HG02870 (cell line): ENCODE measurements around the gene STK36.
"Not testable (repeated sequence)": the region's sequence is repeated elsewhere in the genome, so short reads cannot be mapped to it uniquely, and the experiment has no call there.

ENCODE experiments used
- ATAC-seq: cut with Tn5 transposase; IDR thresholded peaks from one replicate; pipeline ENCODE4 v1.9.1; 2021; ENCODE audit warnings: mild to moderate bottlenecking, moderate library complexity; ENCODE audit not compliant: unreplicated experiment

The STK36 gene

GRCh38 chr2:218662827-218663226, 9.1 kb upstream of the STK36 start:
- no peak for ATAC-seq

GRCh38 chr2:218663901-218664300, 8.0 kb upstream of the STK36 start:
- ATAC-seq = no peak

GRCh38 chr2:218664653-218665052, 7.2 kb upstream of the STK36 start:
- no peak for ATAC-seq

GRCh38 chr2:218671097-218671653, 711 bp upstream of the STK36 start:
- ATAC-seq = no peak

GRCh38 chr2:218679119-218679518, 7.2 kb downstream of the STK36 start:
- ATAC-seq = no peak

GRCh38 chr2:218680061-218680460, 8.2 kb downstream of the STK36 start:
- ATAC-seq = no peak

- not testable (repeated sequence) for ATAC-seq
Observed at GRCh38 chr2:218687400-218688060, 15.6 kb downstream of the STK36 start.

GRCh38 chr2:218691234-218691633, 19.3 kb downstream of the STK36 start:
- ATAC-seq = no peak

- no peak for ATAC-seq
Observed at GRCh38 chr2:218694405-218695145, 22.7 kb downstream of the STK36 start.

- ATAC-seq = no peak
Observed at GRCh38 chr2:218698885-218699284, 27.0 kb downstream of the STK36 start.

GRCh38 chr2:218701806-218702205, 29.9 kb downstream of the STK36 start:
- ATAC-seq = no peak

- ATAC-seq = no peak
Observed at GRCh38 chr2:218703341-218703740, 31.5 kb downstream of the STK36 start.

GRCh38 chr2:218708086-218708485, 36.2 kb downstream of the STK36 start:
- ATAC-seq = peak; percentile 35

GRCh38 chr2:218709908-218710307, 38.0 kb downstream of the STK36 start:
- ATAC-seq = no peak

GRCh38 chr2:218710334-218710686, 38.4 kb downstream of the STK36 start:
- no peak for ATAC-seq

GRCh38 chr2:218710687-218711549, 39.0 kb downstream of the STK36 start, which contains the start of gene TTLL4:
TTLL4 (plus strand) TSS chr2:218710835; CDS start chr2:218737677, 26,842 bp downstream.
- peak; percentile 87 for ATAC-seq

GRCh38 chr2:218711550-218711929, 39.7 kb downstream of the STK36 start:
- no peak for ATAC-seq

GRCh38 chr2:218713922-218714321, 42.0 kb downstream of the STK36 start:
- ATAC-seq = no peak

- no peak for ATAC-seq
Observed at GRCh38 chr2:218716070-218716469, 44.2 kb downstream of the STK36 start.

- no peak for ATAC-seq
Observed at GRCh38 chr2:218717262-218717661, 45.4 kb downstream of the STK36 start.

GRCh38 chr2:218718058-218718457, 46.2 kb downstream of the STK36 start:
- ATAC-seq = no peak
